Measurements from ENCODE around the gene MCM5. TPM values are rescaled to one million over a fixed set of nuclear protein-coding genes. Genes with fewer than 3 reads are reported as not detected.
"Not testable (repeated sequence)": the region's sequence is repeated elsewhere in the genome, so short reads cannot be mapped to it uniquely, and the experiment has no call there.

Gene MCM5
- total RNA-seq, 1 experiment from 2014 or later: 274 TPM

DNA sequence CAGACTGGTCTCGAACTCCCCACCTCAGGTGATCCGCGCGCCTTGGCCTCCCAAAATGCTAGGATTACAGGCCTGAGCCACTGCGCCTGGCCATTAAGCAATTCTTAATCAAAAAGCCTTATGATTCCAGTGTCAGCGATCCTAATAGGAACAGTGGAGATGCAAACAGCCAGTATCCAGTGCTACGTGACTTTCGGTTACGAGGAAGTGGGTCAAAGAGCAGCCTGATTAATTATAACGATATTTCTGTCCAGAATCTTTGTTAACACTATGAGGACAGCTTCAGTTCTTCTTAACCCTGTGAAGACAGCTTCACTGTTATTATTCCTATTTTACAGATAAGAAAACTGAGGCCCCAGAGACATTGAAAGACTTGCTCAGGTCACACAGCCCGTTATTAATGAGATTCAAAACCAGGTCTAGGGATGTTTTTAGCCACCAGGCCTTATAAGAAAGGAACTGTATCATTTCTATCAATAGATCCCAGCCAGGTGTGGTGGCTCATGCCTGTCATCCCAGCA is 36.3 kb upstream of the MCM5 start:
- H3K4ac ChIP-seq (ENCODE audit: low read depth, low read length): no peak overlapping the region
- no peak overlapping the region for H3T11ph ChIP-seq (ENCODE audit: low read length)
- peak overlapping the region in 1 of 3 experiments; percentile 39; a peak in 1 of 7 replicates for H3K27ac Mint-ChIP-seq
- TF ChIP-seq, protein P1, sequence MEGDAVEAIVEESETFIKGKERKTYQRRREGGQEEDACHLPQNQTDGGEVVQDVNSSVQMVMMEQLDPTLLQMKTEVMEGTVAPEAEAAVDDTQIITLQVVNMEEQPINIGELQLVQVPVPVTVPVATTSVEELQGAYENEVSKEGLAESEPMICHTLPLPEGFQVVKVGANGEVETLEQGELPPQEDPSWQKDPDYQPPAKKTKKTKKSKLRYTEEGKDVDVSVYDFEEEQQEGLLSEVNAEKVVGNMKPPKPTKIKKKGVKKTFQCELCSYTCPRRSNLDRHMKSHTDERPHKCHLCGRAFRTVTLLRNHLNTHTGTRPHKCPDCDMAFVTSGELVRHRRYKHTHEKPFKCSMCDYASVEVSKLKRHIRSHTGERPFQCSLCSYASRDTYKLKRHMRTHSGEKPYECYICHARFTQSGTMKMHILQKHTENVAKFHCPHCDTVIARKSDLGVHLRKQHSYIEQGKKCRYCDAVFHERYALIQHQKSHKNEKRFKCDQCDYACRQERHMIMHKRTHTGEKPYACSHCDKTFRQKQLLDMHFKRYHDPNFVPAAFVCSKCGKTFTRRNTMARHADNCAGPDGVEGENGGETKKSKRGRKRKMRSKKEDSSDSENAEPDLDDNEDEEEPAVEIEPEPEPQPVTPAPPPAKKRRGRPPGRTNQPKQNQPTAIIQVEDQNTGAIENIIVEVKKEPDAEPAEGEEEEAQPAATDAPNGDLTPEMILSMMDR (conservative IDR thresholded peaks at IDR 0.05): no peak
- no peaks in the 10 kb centered on the region for H3K9me3 ChIP-seq (ENCODE audit: control insufficient read depth, low read depth, low read length)
- peaks cover 0 to 3% of the 10 kb centered on the region in 2 experiments; a peak in 2 of 4 replicates for H3K4me1 Mint-ChIP-seq
- H3K23me2 ChIP-seq (ENCODE audit: insufficient read length, low read depth, low read length, poor library complexity, severe bottlenecking): no peaks in the 10 kb centered on the region
- H2AK5ac ChIP-seq (ENCODE audit: insufficient read length, low read length): no peak overlapping the region
- no peaks in the 10 kb centered on the region for H3K79me1 ChIP-seq (ENCODE audit: insufficient read depth, low read depth, low read length, poor library complexity, severe bottlenecking)
- H3K4me3 Mint-ChIP-seq: no peak overlapping the region
- no peak overlapping the region for H3K18ac ChIP-seq (ENCODE audit: insufficient read length, low read depth, low read length)
- no peak overlapping the region for H4K91ac ChIP-seq (ENCODE audit: insufficient read length, low read depth, low read length)
- H3K27me3 ChIP-seq (ENCODE audit: insufficient read depth, low read length): no peaks in the 10 kb centered on the region
- H3K9me3 Mint-ChIP-seq: no peaks in the 10 kb centered on the region
- no peak overlapping the region for H3K23ac ChIP-seq (ENCODE audit: insufficient read length, low read depth, low read length)
- H4K5ac ChIP-seq (ENCODE audit: insufficient read length, low read depth, low read length): no peak overlapping the region
- no peak overlapping the region for H2BK15ac ChIP-seq (ENCODE audit: low read depth, low read length)
- H3K79me2 ChIP-seq (ENCODE audit: insufficient read depth, low read length): no peaks in the 10 kb centered on the region
- no peaks in the 10 kb centered on the region for H3K36me3 Mint-ChIP-seq (ENCODE audit: insufficient read depth in 1 of 3, low read depth in 3 of 3)
- no peak overlapping the region for H2BK12ac ChIP-seq (ENCODE audit: insufficient read length, low read depth, low read length)
- H2BK20ac ChIP-seq (ENCODE audit: low read depth, low read length, poor library complexity, severe bottlenecking): no peak overlapping the region
- WGBS (ENCODE audit: extremely low coverage, insufficient read length, low lambda C conversion rate): no CpG with 5 or more reads among the region's 11 CpGs
- no peaks in the 10 kb centered on the region for H3K4me1 ChIP-seq (ENCODE audit: insufficient read depth, low read length)
- no peak overlapping the region for H3K14ac ChIP-seq (ENCODE audit: insufficient read depth, low read length)
- no peak for DNase-seq
- no peak overlapping the region for H2BK5ac ChIP-seq (ENCODE audit: insufficient read length, low read length)
- H3K4me2 ChIP-seq (ENCODE audit: insufficient read depth, insufficient read length, low read length): no peak overlapping the region
- no peak overlapping the region for H3K56ac ChIP-seq (ENCODE audit: insufficient read length, low read depth, low read length)
- H3K27ac ChIP-seq (ENCODE audit: insufficient read length, low read depth, low read length): no peak overlapping the region
- no peaks in the 10 kb centered on the region for H3K27me3 Mint-ChIP-seq (ENCODE audit: low read depth)
- H3K9ac ChIP-seq (ENCODE audit: extremely low read depth, insufficient read length, low read length): no peak overlapping the region
- H4K20me1 ChIP-seq (ENCODE audit: control insufficient read depth, insufficient read depth, insufficient read length): no peaks in the 10 kb centered on the region
- no peak overlapping the region for H2AFZ ChIP-seq (ENCODE audit: low read length)
- H4K8ac ChIP-seq (replicated peaks; ENCODE audit: insufficient read length, low read depth, low read length): no peak overlapping the region
- no peak overlapping the region for H2BK120ac ChIP-seq (ENCODE audit: low read depth, low read length, poor library complexity, severe bottlenecking)

DNA sequence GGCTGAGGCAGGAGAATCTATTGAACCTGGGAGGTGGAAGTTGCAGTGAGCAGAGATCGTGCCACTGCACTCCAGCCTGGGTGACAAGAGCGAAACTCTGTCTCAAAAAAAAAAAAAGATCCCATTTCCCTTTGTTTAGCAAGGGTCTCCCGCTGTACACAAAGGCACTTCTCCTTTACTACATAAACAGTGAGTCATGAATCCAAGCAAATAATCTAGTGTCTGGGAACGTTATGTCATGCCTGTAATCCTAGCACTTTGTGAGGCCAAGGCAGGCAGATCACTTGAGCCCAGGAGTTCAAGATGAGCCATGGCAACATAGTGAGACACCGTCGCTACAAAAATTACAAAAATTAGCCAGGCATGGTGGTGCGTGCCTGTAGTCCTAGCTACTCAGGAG is 35.7 kb upstream of the MCM5 start:
- H2BK15ac ChIP-seq (ENCODE audit: low read depth, low read length); DNase-seq; H2BK5ac ChIP-seq (ENCODE audit: insufficient read length, low read length); H3K9me3 Mint-ChIP-seq; H3K9ac ChIP-seq (ENCODE audit: extremely low read depth, insufficient read length, low read length); H3K27ac ChIP-seq (ENCODE audit: insufficient read length, low read depth, low read length); H2BK20ac ChIP-seq (ENCODE audit: low read depth, low read length, poor library complexity, severe bottlenecking); H3K79me2 ChIP-seq (ENCODE audit: insufficient read depth, low read length); H3K27me3 ChIP-seq (ENCODE audit: insufficient read depth, low read length); H3K4me1 Mint-ChIP-seq; H4K91ac ChIP-seq (ENCODE audit: insufficient read length, low read depth, low read length); H2BK12ac ChIP-seq (ENCODE audit: insufficient read length, low read depth, low read length); H3K9me3 ChIP-seq (ENCODE audit: control insufficient read depth, low read depth, low read length); H4K20me1 ChIP-seq (ENCODE audit: control insufficient read depth, insufficient read depth, insufficient read length); H3K36me3 Mint-ChIP-seq (ENCODE audit: insufficient read depth in 1 of 3, low read depth in 3 of 3); H3K27ac Mint-ChIP-seq; H3K14ac ChIP-seq (ENCODE audit: insufficient read depth, low read length); H2BK120ac ChIP-seq (ENCODE audit: low read depth, low read length, poor library complexity, severe bottlenecking); H2AK5ac ChIP-seq (ENCODE audit: insufficient read length, low read length); H3T11ph ChIP-seq (ENCODE audit: low read length); H3K18ac ChIP-seq (ENCODE audit: insufficient read length, low read depth, low read length); H4K5ac ChIP-seq (ENCODE audit: insufficient read length, low read depth, low read length); H3K4ac ChIP-seq (ENCODE audit: low read depth, low read length); H3K4me2 ChIP-seq (ENCODE audit: insufficient read depth, insufficient read length, low read length); H4K8ac ChIP-seq (replicated peaks; ENCODE audit: insufficient read length, low read depth, low read length); H3K4me1 ChIP-seq (ENCODE audit: insufficient read depth, low read length); H3K79me1 ChIP-seq (ENCODE audit: insufficient read depth, low read depth, low read length, poor library complexity, severe bottlenecking); H3K23me2 ChIP-seq (ENCODE audit: insufficient read length, low read depth, low read length, poor library complexity, severe bottlenecking); H3K4me3 Mint-ChIP-seq; H3K27me3 Mint-ChIP-seq (ENCODE audit: low read depth); H3K23ac ChIP-seq (ENCODE audit: insufficient read length, low read depth, low read length); H2AFZ ChIP-seq (ENCODE audit: low read length); H3K56ac ChIP-seq (ENCODE audit: insufficient read length, low read depth, low read length): not testable (repeated sequence)
- no CpG with 5 or more reads among the region's 7 CpGs for WGBS (ENCODE audit: extremely low coverage, insufficient read length, low lambda C conversion rate)
